AG08395 (cell line): ENCODE results near the gene PLCD3.

Source experiments
- DNase-seq: peaks from one replicate; pipeline ENCODE4 v3.0.0; 2012; ENCODE audit warnings: mixed read lengths, low spot score

Gene PLCD3

GRCh38 chr17:45116434-45117016, 15.8 kb downstream of the PLCD3 start:
- DNase-seq = no peak

GRCh38 chr17:45115871-45116270, 16.4 kb downstream of the PLCD3 start:
- no peak for DNase-seq

- no peak for DNase-seq
These were observed 17.2 kb downstream of the PLCD3 start for GRCh38 chr17:45115015-45115625.

- no peak for DNase-seq
These were observed 18.0 kb downstream of the PLCD3 start for GRCh38 chr17:45114117-45114932.

DNA sequence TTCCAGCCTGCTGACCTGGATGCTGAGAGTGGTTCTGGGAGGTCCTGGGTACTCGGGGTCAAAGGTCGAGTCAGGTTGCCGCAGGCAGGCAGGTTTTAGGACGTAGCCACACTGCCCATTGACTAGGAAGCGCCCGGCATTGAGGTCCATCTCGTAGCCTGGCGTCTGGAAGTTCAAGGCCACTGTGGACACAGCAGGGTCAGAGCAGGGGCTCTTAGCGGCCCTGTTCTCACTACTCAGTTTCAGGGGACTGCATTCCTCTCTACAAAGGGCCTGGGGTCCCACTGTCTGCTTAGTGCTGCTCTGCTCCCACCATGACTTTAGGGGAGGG, 18.9 kb downstream of the PLCD3 start:
- no peak for DNase-seq

GRCh38 chr17:45112559-45113423, 19.5 kb downstream of the PLCD3 start:
- DNase-seq = no peak

GRCh38 chr17:45111850-45112249, 20.5 kb downstream of the PLCD3 start:
- no peak for DNase-seq

DNA sequence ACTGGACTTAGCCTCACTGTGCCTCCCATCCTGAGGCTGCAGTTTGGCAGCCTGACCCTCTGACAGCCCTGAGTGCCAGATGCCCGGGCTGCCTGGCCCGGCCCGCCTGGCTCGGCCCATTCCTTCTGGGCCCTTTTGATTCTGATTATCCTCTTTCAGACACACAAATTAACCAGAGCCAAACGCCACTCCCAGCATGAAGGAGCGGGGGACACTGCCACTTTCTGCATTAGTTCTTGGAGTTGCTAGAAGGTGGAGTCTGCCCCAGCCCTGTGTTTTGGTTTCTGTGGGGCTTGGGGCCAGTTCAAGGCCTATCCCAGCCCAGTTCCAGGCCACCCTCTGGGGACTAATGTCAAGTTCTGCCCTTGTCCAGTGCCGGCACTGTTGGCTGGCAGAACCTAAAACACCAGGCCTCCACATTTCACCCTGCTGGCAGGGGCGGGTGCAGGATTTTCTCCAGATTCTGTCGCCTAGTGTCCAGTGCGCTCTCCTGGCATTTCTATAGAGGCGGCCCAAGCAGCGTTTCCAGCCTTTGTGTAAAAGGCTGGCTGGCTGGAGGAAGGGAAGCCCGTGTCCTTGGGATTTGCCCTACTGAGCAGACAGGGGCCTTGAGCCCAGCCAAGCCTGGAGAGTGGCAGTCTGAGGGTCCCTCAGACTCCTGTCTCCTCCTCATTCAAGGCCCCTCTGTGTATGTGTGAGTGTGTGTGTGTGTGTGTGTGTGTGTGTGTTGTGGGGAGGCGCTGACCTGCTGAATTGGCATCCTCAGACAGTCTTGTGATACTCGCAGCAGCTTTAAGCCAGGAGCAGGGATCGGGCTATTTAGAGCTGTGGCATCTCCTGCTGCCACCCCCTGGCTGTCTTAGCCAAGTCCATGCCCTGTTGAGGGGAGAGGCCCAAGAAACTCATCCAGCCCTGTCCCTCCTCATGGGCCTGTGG, 21.4 kb downstream of the PLCD3 start:
- peak; percentile 66 for DNase-seq

DNA sequence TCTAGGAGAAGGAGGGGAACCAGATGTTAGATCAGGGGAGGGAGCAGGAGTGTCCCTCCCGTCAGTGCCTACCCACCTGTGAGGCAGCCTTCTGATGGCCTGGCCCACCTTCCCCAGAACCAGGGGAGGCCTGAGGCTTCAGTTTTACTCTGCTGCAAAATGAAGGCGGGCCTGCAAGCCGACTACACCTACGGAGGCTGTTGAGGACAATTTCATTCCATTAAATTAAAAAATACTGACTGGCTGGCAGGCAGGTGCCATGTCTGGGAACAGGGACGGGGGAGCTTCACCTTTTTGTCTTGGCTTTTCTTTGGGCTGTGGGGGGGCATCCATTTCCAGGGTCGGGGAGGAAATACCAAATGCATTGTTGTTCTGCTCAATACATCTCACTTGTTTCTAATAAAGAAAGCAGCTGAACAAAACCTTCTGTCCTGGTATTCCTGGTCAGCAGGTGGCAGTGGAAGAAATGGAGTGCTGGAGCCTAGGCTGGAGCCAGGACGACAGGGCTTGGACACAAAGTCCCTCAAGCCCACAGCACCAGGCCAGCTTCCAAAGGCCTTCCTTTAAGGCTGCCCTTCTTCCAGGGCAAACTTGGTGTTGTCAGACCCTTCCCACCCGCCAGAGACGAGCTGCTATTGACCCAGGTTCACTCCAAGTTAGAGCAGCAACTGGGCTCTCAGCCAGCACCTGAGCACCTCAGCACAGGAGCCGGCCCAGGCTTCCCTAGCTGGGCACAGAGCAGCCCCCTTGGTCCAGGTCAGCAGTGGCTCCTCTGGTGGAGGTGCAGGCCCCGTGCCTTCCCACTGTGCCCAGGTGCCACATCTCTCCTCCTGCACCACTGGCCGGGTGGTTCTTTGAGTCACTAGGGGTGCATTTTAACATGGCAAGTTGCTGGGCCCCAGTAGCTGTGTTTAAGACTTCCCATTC, 23.5 kb downstream of the PLCD3 start:
- DNase-seq = no peak

- DNase-seq = no peak
These were observed 24.3 kb downstream of the PLCD3 start for GRCh38 chr17:45108051-45108450.

GRCh38 chr17:45107293-45108010, 24.9 kb downstream of the PLCD3 start:
- DNase-seq = no peak

- DNase-seq = no peak
These were observed 25.7 kb downstream of the PLCD3 start for GRCh38 chr17:45106582-45106981.

- DNase-seq = no peak
These were observed 26.2 kb downstream of the PLCD3 start for GRCh38 chr17:45106096-45106495.

DNA sequence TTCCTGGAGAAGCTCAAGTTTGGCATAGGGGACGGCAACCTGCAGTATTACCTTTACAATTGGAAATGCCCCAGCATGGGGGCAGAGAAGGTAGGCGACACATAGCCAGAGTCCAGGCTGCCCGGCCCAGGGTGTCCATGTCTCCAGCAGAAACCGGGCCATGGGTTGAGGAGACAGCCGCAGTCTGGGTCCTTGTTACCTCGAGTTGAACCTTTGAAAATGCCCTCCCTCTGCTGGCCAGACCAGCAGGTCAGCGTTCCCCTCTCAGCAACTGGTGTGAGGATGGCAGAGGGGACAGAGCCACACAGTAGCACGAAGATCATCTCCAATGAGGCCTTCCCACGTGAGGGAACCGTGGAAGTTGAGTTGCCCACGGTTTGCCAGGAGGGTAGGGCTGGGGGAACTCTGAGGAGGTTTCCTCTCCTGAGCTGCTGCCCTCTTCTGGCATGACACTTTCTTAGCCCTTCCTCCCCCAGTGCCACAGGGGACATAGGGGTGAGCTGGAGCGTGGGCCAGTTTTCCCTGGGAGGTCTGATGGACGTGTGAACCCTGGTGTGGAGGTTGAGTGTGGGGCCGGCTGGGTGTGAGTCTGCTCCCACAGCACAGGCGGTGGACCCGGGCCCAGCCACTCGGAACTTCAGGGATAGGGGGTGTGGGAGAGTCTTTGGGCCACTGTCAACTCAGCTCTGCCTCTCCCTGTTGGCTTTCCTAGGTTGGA, 27.2 kb downstream of the PLCD3 start:
- no peak for DNase-seq

DNA sequence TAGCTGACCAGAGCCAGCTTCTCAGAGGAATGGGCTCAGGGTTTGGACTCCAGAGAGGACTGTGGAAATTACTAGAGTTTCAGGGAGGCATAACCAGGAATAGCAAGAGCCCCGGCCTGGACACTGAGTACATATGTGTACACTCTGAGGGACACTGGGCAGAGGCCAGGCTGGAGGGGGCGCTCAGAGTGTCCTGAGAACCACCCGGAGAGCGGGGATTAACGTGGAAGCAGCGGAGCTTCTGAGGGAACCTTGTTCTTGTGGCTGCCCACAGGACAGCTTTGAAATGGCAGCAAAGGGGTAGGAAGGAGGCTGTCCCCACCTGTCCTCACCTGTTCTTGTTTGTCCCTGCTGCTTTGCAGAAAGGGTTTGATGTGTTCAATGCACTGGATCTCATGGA, 27.8 kb downstream of the PLCD3 start:
- no peak for DNase-seq

GRCh38 chr17:45104029-45104428, 28.3 kb downstream of the PLCD3 start:
- DNase-seq = no peak

GRCh38 chr17:45103269-45103795, 29.0 kb downstream of the PLCD3 start:
- no peak for DNase-seq

GRCh38 chr17:45102856-45103255, 29.5 kb downstream of the PLCD3 start:
- DNase-seq = no peak
